GM10266 (cell line): ENCODE results near the gene TMEM145.

Source experiments
- DNase-seq: peaks from one replicate; pipeline ENCODE4 v3.0.0; 2012; ENCODE audit errors: extremely low spot score
- CTCF ChIP-seq: IDR thresholded peaks from 2 replicates; pipeline ENCODE4 v1.5.1; 2012; ENCODE audit warnings: mild to moderate bottlenecking, low read depth; ENCODE audit not compliant: control insufficient read depth, insufficient read depth; ENCODE audit errors: missing control alignments

Gene TMEM145

GRCh38 chr19:42361545-42361910 is 48.4 kb downstream of the TMEM145 start:
- no peak for TF ChIP-seq CTCF
- no peak for DNase-seq

GRCh38 chr19:42362342-42362741 is 49.2 kb downstream of the TMEM145 start:
- no peak for TF ChIP-seq CTCF
- DNase-seq: no peak

GRCh38 chr19:42362891-42363440 is 49.9 kb downstream of the TMEM145 start:
- DNase-seq: no peak
- TF ChIP-seq CTCF: no peak

- DNase-seq: peak; percentile 53
- no peak for TF ChIP-seq CTCF
Measured at GRCh38 chr19:42363614-42364346, 50.7 kb downstream of the TMEM145 start.

GRCh38 chr19:42366673-42367072 is 53.6 kb downstream of the TMEM145 start:
- DNase-seq: no peak
- no peak for TF ChIP-seq CTCF

GRCh38 chr19:42367929-42368328 is 54.8 kb downstream of the TMEM145 start:
- no peak for DNase-seq
- no peak for TF ChIP-seq CTCF

GRCh38 chr19:42368360-42368759 is 55.3 kb downstream of the TMEM145 start:
- no peak for DNase-seq
- TF ChIP-seq CTCF: no peak
